Endodermal cell (in vitro differentiated cells): Measurements from ENCODE around the gene RETSAT. TPM values are rescaled to one million over a fixed set of nuclear protein-coding genes. Genes with fewer than 3 reads are reported as not detected.

Source experiments
- DNase-seq: peaks from one replicate; pipeline ENCODE4 v3.0.0-alpha.2; 2017
- H3K27ac ChIP-seq: 2 replicates; pipeline ENCODE4 v1.5.1; 2013; ENCODE audit warnings: mild to moderate bottlenecking, low read depth, low read length, moderate library complexity
- H3K27me3 ChIP-seq: 2 replicates; pipeline ENCODE4 v1.6.1; 2013; ENCODE audit warnings: mild to moderate bottlenecking, low read length, moderate library complexity; ENCODE audit not compliant: insufficient read depth, control insufficient read depth, poor library complexity, severe bottlenecking
- H3K36me3 ChIP-seq: 2 replicates; pipeline ENCODE4 v1.7.0; 2013; ENCODE audit warnings: mild to moderate bottlenecking, low read length, moderate library complexity; ENCODE audit not compliant: control insufficient read depth, insufficient read depth
- H3K4me1 ChIP-seq: one replicate; pipeline ENCODE4 v1.7.0; 2013; ENCODE audit warnings: low read length; ENCODE audit not compliant: control insufficient read depth, insufficient read depth
- H3K4me3 ChIP-seq: 2 replicates; pipeline ENCODE4 v1.5.1; 2013; ENCODE audit warnings: mild to moderate bottlenecking, low read length, moderate library complexity
- H3K9ac ChIP-seq: 2 replicates; pipeline ENCODE4 v1.6.1; 2013; ENCODE audit warnings: mild to moderate bottlenecking, low read length, moderate library complexity; ENCODE audit not compliant: poor library complexity, severe bottlenecking; ENCODE audit errors: extremely low read depth
- H3K9me3 ChIP-seq: 2 replicates; pipeline ENCODE4 v1.6.1; 2013; ENCODE audit warnings: mild to moderate bottlenecking, low read length, moderate library complexity; ENCODE audit not compliant: control insufficient read depth
- H3K27ac Mint-ChIP-seq: 2 replicates; pipeline ENCODE4 v1.8.0; 2020; ENCODE audit warnings: mixed read lengths
- H3K27me3 Mint-ChIP-seq: 2 replicates; pipeline ENCODE4 v1.8.0; 2021; ENCODE audit warnings: mild to moderate bottlenecking, mixed read lengths; ENCODE audit not compliant: insufficient read depth
- H3K36me3 Mint-ChIP-seq: 2 replicates; pipeline ENCODE4 v1.8.0; 2020; ENCODE audit warnings: low read depth, mixed read lengths
- H3K4me1 Mint-ChIP-seq: 2 replicates; pipeline ENCODE4 v1.8.0; 2020; ENCODE audit warnings: mixed read lengths
- H3K4me3 Mint-ChIP-seq: 2 replicates; pipeline ENCODE4 v1.8.0; 2020; ENCODE audit warnings: mild to moderate bottlenecking, moderate library complexity, mixed read lengths
- H3K9me3 Mint-ChIP-seq: 2 replicates; pipeline ENCODE4 v1.8.0; 2020; ENCODE audit warnings: mild to moderate bottlenecking, mixed read lengths
- WGBS, 2 experiments: methylation state at CpG; one replicate each; pipeline versions ENCODE4 v1.1.5 to v1.1.7; 2013; ENCODE audit warnings: missing lambda C conversion rate in 2 of 2, mixed read lengths in 1 of 2; ENCODE audit not compliant: insufficient coverage in 1 of 2, insufficient read length in 1 of 2; 5-methylcytosine and 5-hydroxymethylcytosine counted together
- total RNA-seq, 2 donors: library from RNA; stranded (reverse); fragmentation: NEBNext Ultra II Directional in 1 of 2; extraction: Animal tissue kit (Norgen Biotek cat#: 25700) in 1 of 2; gene quantifications; 2 replicates in 1 of 2; 3 replicates in 1 of 2; pipeline ENCODE4 v1.2.1, GENCODE V29; 2021
- TF ChIP-seq, protein P1 (sequence below): fragments of 200-600 bp; sonication (generic); conservative IDR thresholded peaks from 2 replicates; pipeline ENCODE4 v1.5.0; 2021; ENCODE audit warnings: antibody characterized with exemption, mild to moderate bottlenecking

RETSAT gene
- total RNA-seq, 2 donors from 2014 or later = 12.7 to 19.7 TPM

DNA sequence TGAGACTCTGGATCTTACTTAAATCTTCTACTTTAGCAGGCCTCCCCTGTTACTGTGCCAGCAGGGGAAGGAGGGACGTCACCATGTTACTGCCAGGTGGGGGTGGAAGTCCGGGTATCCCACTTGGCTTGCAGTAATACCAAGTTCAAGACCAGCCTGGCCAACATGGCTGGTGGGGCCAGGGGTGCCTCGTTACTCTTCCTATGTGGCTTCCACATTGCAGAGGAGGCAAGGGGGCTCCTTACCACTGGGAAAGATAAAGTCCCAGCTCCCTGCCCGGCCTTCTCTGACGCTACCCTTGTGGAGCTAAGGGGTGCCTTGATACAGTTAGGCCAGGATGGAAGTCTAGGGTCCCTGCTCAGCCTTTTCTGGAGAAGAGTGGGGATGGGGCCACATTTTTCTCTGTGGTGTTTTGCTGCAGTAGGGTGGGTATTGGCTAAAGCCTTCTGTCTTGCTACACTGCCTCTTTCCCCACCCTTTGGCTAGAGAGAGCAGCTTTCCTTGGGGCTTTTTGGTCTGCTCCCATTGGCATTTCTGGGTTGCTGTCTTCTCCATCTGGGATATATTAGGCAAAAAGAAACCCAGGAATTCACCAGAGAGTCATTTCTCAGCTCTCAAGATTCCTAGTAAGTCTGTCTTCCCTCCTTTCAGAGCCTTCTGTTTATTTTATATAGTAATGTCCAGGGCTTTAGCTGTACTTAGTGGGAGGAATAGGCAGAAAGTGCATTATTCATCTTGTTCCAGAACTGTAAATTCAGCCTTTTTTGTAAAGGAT is 22.1 kb upstream of the RETSAT start:
- 92% methylated on average over 5 of the region's 5 CpGs for WGBS, 2 experiments
- Histone ChIP-seq H3K4me3 (no peak overlapping the region), H3K36me3 (peaks cover 18% of the 10 kb centered on the region), H3K9me3 (peaks cover 32% of the 10 kb centered on the region), H3K27me3 (no peaks in the 10 kb centered on the region), H3K9ac (no peak overlapping the region), H3K4me1 (no peaks in the 10 kb centered on the region), H3K27ac (no peak overlapping the region)
- H3K27me3 Mint-ChIP-seq = no peaks in the 10 kb centered on the region
- DNase-seq = no peak
- H3K9me3 Mint-ChIP-seq = peaks cover 35% of the 10 kb centered on the region
- H3K4me3 Mint-ChIP-seq = no peak overlapping the region
- TF ChIP-seq, protein P1, sequence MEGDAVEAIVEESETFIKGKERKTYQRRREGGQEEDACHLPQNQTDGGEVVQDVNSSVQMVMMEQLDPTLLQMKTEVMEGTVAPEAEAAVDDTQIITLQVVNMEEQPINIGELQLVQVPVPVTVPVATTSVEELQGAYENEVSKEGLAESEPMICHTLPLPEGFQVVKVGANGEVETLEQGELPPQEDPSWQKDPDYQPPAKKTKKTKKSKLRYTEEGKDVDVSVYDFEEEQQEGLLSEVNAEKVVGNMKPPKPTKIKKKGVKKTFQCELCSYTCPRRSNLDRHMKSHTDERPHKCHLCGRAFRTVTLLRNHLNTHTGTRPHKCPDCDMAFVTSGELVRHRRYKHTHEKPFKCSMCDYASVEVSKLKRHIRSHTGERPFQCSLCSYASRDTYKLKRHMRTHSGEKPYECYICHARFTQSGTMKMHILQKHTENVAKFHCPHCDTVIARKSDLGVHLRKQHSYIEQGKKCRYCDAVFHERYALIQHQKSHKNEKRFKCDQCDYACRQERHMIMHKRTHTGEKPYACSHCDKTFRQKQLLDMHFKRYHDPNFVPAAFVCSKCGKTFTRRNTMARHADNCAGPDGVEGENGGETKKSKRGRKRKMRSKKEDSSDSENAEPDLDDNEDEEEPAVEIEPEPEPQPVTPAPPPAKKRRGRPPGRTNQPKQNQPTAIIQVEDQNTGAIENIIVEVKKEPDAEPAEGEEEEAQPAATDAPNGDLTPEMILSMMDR = no peak
- H3K36me3 Mint-ChIP-seq = peaks cover 37% of the 10 kb centered on the region
- peaks cover 12% of the 10 kb centered on the region for H3K4me1 Mint-ChIP-seq
- H3K27ac Mint-ChIP-seq = no peak overlapping the region

DNA sequence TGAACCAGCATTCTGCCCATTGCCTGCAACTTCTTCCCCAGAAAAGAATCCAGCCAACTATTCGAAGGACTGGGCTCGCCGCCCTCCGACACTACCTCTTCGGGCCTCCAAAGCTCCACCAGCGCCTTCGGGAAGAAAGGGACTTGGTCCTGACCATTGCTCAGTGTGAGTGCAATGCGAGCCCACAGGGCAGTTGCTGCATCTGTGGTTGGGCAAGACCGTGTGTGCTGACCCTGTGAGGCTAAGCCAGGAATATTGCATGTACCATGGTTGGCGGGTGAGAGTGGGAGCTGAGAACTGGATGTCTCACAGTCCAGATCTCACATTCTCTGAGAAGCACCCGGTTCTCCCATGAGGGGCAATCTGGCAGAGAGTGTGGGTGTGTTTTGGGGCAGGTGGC is 16.7 kb upstream of the RETSAT start:
- Mint-ChIP-seq H3K27me3 (no peaks in the 10 kb centered on the region), H3K36me3 (peaks cover 20% of the 10 kb centered on the region), H3K9me3 (peaks cover 8% of the 10 kb centered on the region), H3K4me3 (no peak overlapping the region), H3K4me1 (no peaks in the 10 kb centered on the region), H3K27ac (no peak overlapping the region)
- H3K4me1 ChIP-seq = no peaks in the 10 kb centered on the region
- H3K36me3 ChIP-seq = no peaks in the 10 kb centered on the region
- H3K27me3 ChIP-seq = no peaks in the 10 kb centered on the region
- no peak overlapping the region for H3K9ac ChIP-seq
- TF ChIP-seq, protein P1 = no peak
- H3K4me3 ChIP-seq = no peak overlapping the region
- WGBS, 2 experiments = 94 to 99% methylated on average over 11 of the region's 11 CpGs
- DNase-seq = no peak
- H3K27ac ChIP-seq = no peak overlapping the region
- H3K9me3 ChIP-seq = peaks cover 4% of the 10 kb centered on the region

DNA sequence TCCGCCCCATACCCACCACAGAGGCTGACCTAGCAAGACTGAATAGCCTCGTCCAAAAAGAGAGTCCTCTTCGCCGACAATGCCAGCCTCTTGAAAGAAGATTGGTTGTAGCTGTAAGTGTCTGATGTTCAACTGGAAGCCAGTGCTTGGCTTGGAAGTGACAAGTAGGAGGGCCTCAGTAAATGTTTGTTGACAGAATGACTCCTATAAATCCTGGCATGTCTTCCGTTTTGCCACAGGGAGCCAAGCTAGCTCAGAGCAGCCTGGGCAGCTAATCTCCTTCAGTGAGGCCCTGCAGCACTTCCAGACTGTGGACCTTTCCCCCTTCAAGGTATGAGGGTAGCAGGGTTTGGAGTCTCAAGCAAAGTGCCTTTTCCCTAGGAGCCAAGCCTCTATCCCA is 15.2 kb upstream of the RETSAT start:
- 89 to 97% methylated on average over 5 of the region's 5 CpGs for WGBS, 2 experiments
- H3K27ac Mint-ChIP-seq = no peak overlapping the region
- no peak overlapping the region for H3K4me3 ChIP-seq

More for the DNA sequence above, 15.2 kb upstream of the RETSAT start:
- TF ChIP-seq, protein P1 = no peak
- no peaks in the 10 kb centered on the region for H3K27me3 ChIP-seq
- no peaks in the 10 kb centered on the region for H3K27me3 Mint-ChIP-seq
- peaks cover 15% of the 10 kb centered on the region for H3K36me3 Mint-ChIP-seq
- no peak overlapping the region for H3K9ac ChIP-seq
- H3K9me3 ChIP-seq = peaks cover 4% of the 10 kb centered on the region
- no peak for DNase-seq
- no peaks in the 10 kb centered on the region for H3K4me1 ChIP-seq
- H3K4me3 Mint-ChIP-seq = no peak overlapping the region
- no peaks in the 10 kb centered on the region for H3K4me1 Mint-ChIP-seq
- H3K36me3 ChIP-seq = no peaks in the 10 kb centered on the region
- H3K27ac ChIP-seq = no peak overlapping the region
- peaks cover 8% of the 10 kb centered on the region for H3K9me3 Mint-ChIP-seq
